HepG2 (cell line): ENCODE data around the gene RBCK1. TPM values are rescaled to one million over a fixed set of nuclear protein-coding genes. Genes with fewer than 3 reads are reported as not detected.
A peak's percentile ranks its signal among the peaks of the same experiment; 100 is the strongest.

Experiments
- ARNT ChIP-seq: fragments of 450-650 bp; IDR thresholded peaks from 2 replicates; pipeline ENCODE4 v1.6.1; 2017
- ARNT2 ChIP-seq: sonication (generic); formaldehyde crosslinking; IDR thresholded peaks from 2 replicates; pipeline ENCODE4 v1.8.0; 2022; ENCODE audit warnings: mild to moderate bottlenecking, low read depth, missing genetic modification reagents, moderate library complexity
- BORCS8-MEF2B ChIP-seq: sonication (generic); formaldehyde crosslinking; IDR thresholded peaks from 2 replicates; pipeline ENCODE4 v1.8.0; 2022; ENCODE audit warnings: mild to moderate bottlenecking, missing genetic modification reagents
- HIVEP1 ChIP-seq: sonication (generic); formaldehyde crosslinking; IDR thresholded peaks from 2 replicates; pipeline ENCODE4 v1.4.0; 2020; ENCODE audit warnings: mild to moderate bottlenecking, missing genetic modification reagents
- MXD3 ChIP-seq: IDR thresholded peaks from 2 replicates; pipeline ENCODE4 v1.6.1; 2016; ENCODE audit warnings: mild to moderate bottlenecking, missing biosample characterization, missing genetic modification reagents
- POLR2A ChIP-seq, 2 experiments: IDR thresholded peaks; 2 replicates each; pipeline ENCODE4 v1.6.1; 2011; ENCODE audit warnings: low read depth in 2 of 2, low read length in 2 of 2, mild to moderate bottlenecking in 1 of 2, moderate library complexity in 1 of 2; ENCODE audit not compliant: insufficient read depth in 1 of 2
- POLR2G ChIP-seq: fragments of 200-400 bp; formaldehyde crosslinking; IDR thresholded peaks from 2 replicates; pipeline ENCODE4 v1.6.1; 2018; ENCODE audit warnings: mild to moderate bottlenecking, low read depth, low read length, moderate library complexity
- REL ChIP-seq: sonication (generic); formaldehyde crosslinking; conservative IDR thresholded peaks from 2 replicates; pipeline ENCODE4 v1.8.0; 2022; ENCODE audit warnings: mild to moderate bottlenecking, missing genetic modification reagents, moderate library complexity
- SP4 ChIP-seq: sonication (generic); formaldehyde crosslinking; IDR thresholded peaks from 2 replicates; pipeline ENCODE4 v1.8.1; 2023; ENCODE audit warnings: mild to moderate bottlenecking, missing genetic modification reagents
- ZFX ChIP-seq: sonication (generic); formaldehyde crosslinking; IDR thresholded peaks from 2 replicates; pipeline ENCODE4 v1.4.0; 2020; ENCODE audit warnings: mild to moderate bottlenecking, low read depth, missing genetic modification reagents, moderate library complexity
- ZHX1 ChIP-seq: sonication (generic); formaldehyde crosslinking; IDR thresholded peaks from 2 replicates; pipeline ENCODE4 v1.8.1; 2022; ENCODE audit warnings: low read depth, mild to moderate bottlenecking, missing genetic modification reagents
- ZNF282 ChIP-seq: fragments of 450-650 bp; IDR thresholded peaks from 2 replicates; pipeline ENCODE4 v1.6.1; 2018; ENCODE audit not compliant: partially characterized antibody
- ZNF609 ChIP-seq: sonication (generic); formaldehyde crosslinking; IDR thresholded peaks from 2 replicates; pipeline ENCODE4 v1.4.0; 2020; ENCODE audit warnings: mild to moderate bottlenecking, missing genetic modification reagents, borderline replicate concordance
- ZNF749 ChIP-seq: sonication (generic); formaldehyde crosslinking; IDR thresholded peaks from 2 replicates; pipeline ENCODE4 v1.8.0; 2022; ENCODE audit warnings: mild to moderate bottlenecking, missing genetic modification reagents, moderate library complexity, borderline replicate concordance
- ZNF850 ChIP-seq: sonication (generic); formaldehyde crosslinking; conservative IDR thresholded peaks from 2 replicates; pipeline ENCODE4 v1.9.0; 2021; ENCODE audit warnings: mild to moderate bottlenecking, missing genetic modification reagents
- ZZZ3 ChIP-seq: sonication (generic); formaldehyde crosslinking; IDR thresholded peaks from 2 replicates; pipeline ENCODE4 v1.4.0; 2020; ENCODE audit warnings: missing genetic modification reagents, mild to moderate bottlenecking, borderline replicate concordance
- polyA plus RNA-seq, 8 experiments: library from polyadenylated mRNA; depleted of rRNA in 3 of 8; stranded (reverse) in 7 of 8; unstranded in 1 of 8; fragments of >200 nt; fragmentation: Illumina TruSeq in 4 of 8; extraction: Trizol in 4 of 8; gene quantifications; 2 replicates each; pipeline versions ENCODE4 v1.2.1 to v1.2.3, GENCODE V29; 2011 to 2016; ENCODE audit warnings: low read depth in 4 of 8, missing spikeins in 1 of 8, mixed read lengths in 1 of 8; ENCODE audit not compliant: insufficient read depth in 1 of 8
- total RNA-seq, 5 experiments: library from RNA; depleted of rRNA; stranded (reverse); fragments of >200 nt; fragmentation: Illumina TruSeq; extraction: Trizol; gene quantifications; 2 replicates each; pipeline ENCODE4 v1.2.3, GENCODE V29; 2016; ENCODE audit warnings: low read depth in 1 of 5
- TF ChIP-seq, protein P1 (sequence below), 2 experiments: sonication (generic) in 1 of 2; formaldehyde crosslinking in 1 of 2; IDR thresholded peaks; 2 replicates each; pipeline versions ENCODE4 v1.4.0 to v1.6.1; 2016 to 2020; ENCODE audit warnings: borderline replicate concordance in 1 of 2, low read depth in 1 of 2, mild to moderate bottlenecking in 1 of 2, missing genetic modification reagents in 1 of 2

The RBCK1 gene
- total and polyA plus RNA-seq, 2 of the 13 experiments (the other 11 are each of a cell fraction or from before 2014, with no cell fraction given), result 149 to 215 TPM

DNA sequence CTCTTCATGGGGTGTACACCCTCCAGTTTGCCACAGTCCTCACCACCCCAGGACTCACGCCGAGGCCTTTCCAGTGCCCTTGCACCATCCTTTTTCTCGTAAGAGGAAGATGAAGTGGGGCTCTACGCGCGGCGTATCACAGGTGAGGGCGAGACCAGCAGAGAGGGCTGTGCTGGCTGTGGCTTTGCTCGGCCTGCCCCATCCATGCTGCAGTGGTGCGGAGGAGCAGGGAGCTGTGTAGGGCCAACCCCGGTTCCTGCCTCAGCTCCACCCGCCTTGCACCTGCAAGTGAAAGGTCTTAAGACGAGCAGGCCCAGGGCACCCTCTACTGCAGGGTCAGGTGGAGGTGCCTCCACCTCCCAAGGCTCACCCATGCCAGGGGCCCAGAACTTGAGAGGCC, 24.1 kb downstream of the RBCK1 start (continued):
- TF ChIP-seq, protein P1, sequence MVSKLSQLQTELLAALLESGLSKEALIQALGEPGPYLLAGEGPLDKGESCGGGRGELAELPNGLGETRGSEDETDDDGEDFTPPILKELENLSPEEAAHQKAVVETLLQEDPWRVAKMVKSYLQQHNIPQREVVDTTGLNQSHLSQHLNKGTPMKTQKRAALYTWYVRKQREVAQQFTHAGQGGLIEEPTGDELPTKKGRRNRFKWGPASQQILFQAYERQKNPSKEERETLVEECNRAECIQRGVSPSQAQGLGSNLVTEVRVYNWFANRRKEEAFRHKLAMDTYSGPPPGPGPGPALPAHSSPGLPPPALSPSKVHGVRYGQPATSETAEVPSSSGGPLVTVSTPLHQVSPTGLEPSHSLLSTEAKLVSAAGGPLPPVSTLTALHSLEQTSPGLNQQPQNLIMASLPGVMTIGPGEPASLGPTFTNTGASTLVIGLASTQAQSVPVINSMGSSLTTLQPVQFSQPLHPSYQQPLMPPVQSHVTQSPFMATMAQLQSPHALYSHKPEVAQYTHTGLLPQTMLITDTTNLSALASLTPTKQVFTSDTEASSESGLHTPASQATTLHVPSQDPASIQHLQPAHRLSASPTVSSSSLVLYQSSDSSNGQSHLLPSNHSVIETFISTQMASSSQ (IDR thresholded peaks at IDR 0.05; ENCODE audit: low read depth), result no peak
- TF ChIP-seq, protein P1 (CRISPR knock-in tag; IDR thresholded peaks at IDR 0.05; ENCODE audit: borderline replicate concordance), result 0 out of 2 replicates have a peak, but pooled peaks have one; percentile 50
- TF ChIP-seq REL, result 0 out of 2 replicates have a peak, but pooled peaks have one; percentile 0
- peak; percentile 2; the same call in 1 of the 2 replicates for TF ChIP-seq BORCS8-MEF2B (CRISPR knock-in tag)
- TF ChIP-seq POLR2A (IDR thresholded peaks at IDR 0.05; ENCODE audit: insufficient read depth in 1 of 2, low read depth in 2 of 2, low read length in 2 of 2), result 0 out of 4 replicates have a peak, but pooled peaks of 1 of the 2 experiments have one; percentile 21
- 0 out of 2 replicates have a peak, but pooled peaks have one; percentile 30 for TF ChIP-seq ARNT2
- peak; percentile 19; the same call in 1 of the 2 replicates for TF ChIP-seq ZHX1
- TF ChIP-seq POLR2G, result peak; percentile 44; the same call in 1 of the 2 replicates
- TF ChIP-seq ZZZ3 (CRISPR knock-in tag), result 0 out of 2 replicates have a peak, but pooled peaks have one; percentile 51
- no peak for TF ChIP-seq ZNF850 (CRISPR knock-in tag)
- TF ChIP-seq ZNF282, result no peak
- no peak for TF ChIP-seq ZNF749 (CRISPR knock-in tag)
- no peak for TF ChIP-seq ZFX (CRISPR knock-in tag)
- no peak for TF ChIP-seq SP4 (CRISPR knock-in tag)
- no peak for TF ChIP-seq HIVEP1 (CRISPR knock-in tag)
- TF ChIP-seq ZNF609 (CRISPR knock-in tag), result 0 out of 2 replicates have a peak, but pooled peaks have one; percentile 20
- 0 out of 2 replicates have a peak, but pooled peaks have one; percentile 7 for TF ChIP-seq MXD3 (CRISPR knock-in tag)
- no peak for TF ChIP-seq ARNT
